Stimulated activated CD4-positive, alpha-beta T cell treated with anti-CD3 and anti-CD28 coated beads, Interleukin-1b, Interleukin-23, amount 100 ng/mL, for 24 hours (primary cell): ENCODE measurements around the gene OMD.

Experiments used
- DNase-seq, 4 experiments: peaks; one replicate each; pipeline ENCODE4 v3.0.0-alpha.2; 2020; ENCODE audit warnings: low read depth in 4 of 4, low spot score in 1 of 4

The OMD gene

DNA sequence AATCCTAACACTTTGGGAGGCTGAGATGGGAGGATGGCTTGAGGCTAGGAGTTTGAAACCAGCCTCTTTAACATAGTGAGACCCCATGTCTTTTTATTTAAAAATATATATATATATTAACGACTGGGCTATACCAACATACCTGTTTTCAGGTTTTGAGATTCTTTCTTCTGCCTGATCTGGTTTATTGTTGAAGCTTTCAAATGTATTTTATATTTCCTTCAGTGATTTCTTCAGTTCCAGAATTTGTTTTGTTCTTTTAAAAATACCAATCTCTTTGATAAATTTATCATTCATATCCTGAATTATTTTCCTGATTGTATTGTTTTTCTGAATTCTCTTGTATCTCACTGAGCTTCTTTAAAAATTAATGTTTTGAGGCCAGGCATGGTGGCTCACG lies 51.1 kb downstream of the OMD start:
- DNase-seq: no peak

DNA sequence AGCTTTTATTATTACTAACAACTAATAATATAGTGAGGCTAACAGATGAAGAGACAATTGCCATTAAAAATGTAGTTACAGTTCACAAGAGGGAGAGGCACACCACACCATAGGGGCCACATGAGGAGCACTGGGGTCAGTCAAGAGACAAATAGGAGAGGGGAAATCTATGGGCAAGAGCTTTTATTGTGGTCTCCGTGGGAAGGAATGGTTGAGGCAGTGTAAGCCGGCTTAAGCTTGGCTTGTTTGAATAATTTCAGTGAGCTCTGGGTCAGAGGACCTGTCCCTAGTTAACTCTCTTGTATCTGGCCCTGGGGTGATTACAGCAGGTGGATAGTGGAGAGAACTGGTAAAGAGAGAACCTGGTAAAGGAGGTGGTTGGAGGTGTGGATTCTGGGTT lies 55.2 kb downstream of the OMD start:
- DNase-seq: no peak
